ENCODE data around the gene GLB1L2.

Gene GLB1L2

DNA sequence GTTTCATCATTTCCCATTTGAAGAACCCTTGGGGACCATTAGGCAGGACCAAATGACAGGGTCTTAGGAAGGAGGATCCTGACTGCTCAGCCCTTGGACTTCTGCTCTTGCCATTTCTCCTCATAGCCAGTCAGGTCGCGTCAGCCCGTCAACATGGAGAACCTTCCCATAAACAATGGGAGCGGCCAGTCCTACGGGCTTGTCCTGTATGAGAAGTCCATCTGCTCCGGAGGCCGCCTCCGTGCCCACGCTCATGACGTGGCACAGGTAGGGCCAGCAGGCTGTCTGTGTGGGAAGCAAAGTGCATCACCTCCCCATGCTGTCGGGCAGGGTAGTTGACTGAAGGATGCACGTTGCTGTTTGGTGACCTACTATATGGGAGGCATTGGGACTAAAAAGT, 19.6 kb upstream of the GLB1L2 start:
- Histone ChIP-seq H3K9ac (ENCODE audit: low read depth, low read length, poor library complexity, severe bottlenecking) (no peak overlapping the region), H3K9me3 (ENCODE audit: insufficient read depth, low read depth, low read length) (peaks cover 8% of the 10 kb centered on the region; the same call in 1 of the 2 replicates), H3K36me3 (ENCODE audit: insufficient read depth, low read length) (no peaks in the 10 kb centered on the region), H3K27me3 (ENCODE audit: insufficient read depth, low read length, poor library complexity, severe bottlenecking) (no peaks in the 10 kb centered on the region), H3K4me2 (ENCODE audit: low read depth, low read length, poor library complexity, severe bottlenecking) (no peak overlapping the region), H3F3A (ENCODE audit: low read depth) (no peaks in the 10 kb centered on the region), H2AFZ (ENCODE audit: low read length) (no peak overlapping the region), H3K4me1 (ENCODE audit: insufficient read depth, low read length, poor library complexity, severe bottlenecking) (no peaks in the 10 kb centered on the region), H3K9me2 (replicated peaks; ENCODE audit: low read depth, low read length) (no peaks in the 10 kb centered on the region), H4K20me1 (ENCODE audit: insufficient read depth, low read length, poor library complexity, severe bottlenecking) (no peaks in the 10 kb centered on the region), H3K4me3 (ENCODE audit: low read length, poor library complexity, severe bottlenecking) (no peak overlapping the region), H3K79me2 (ENCODE audit: insufficient read depth, low read length) (no peaks in the 10 kb centered on the region)
- TF ChIP-seq EZH2phosphoT487 (IDR thresholded peaks at IDR 0.05; ENCODE audit: borderline replicate concordance) (no peak), CTCF (conservative IDR thresholded peaks at IDR 0.05; ENCODE audit: low read length) (no peak)

GRCh38 chr11:134312807-134313206, 19.0 kb upstream of the GLB1L2 start:
- Histone ChIP-seq H3K36me3 (ENCODE audit: insufficient read depth, low read length) (no peaks in the 10 kb centered on the region), H3K79me2 (ENCODE audit: insufficient read depth, low read length) (no peaks in the 10 kb centered on the region), H4K20me1 (ENCODE audit: insufficient read depth, low read length, poor library complexity, severe bottlenecking) (no peaks in the 10 kb centered on the region), H3F3A (ENCODE audit: low read depth) (no peaks in the 10 kb centered on the region), H3K4me1 (ENCODE audit: insufficient read depth, low read length, poor library complexity, severe bottlenecking) (no peaks in the 10 kb centered on the region), H3K9me2 (replicated peaks; ENCODE audit: low read depth, low read length) (no peaks in the 10 kb centered on the region), H3K4me2 (ENCODE audit: low read depth, low read length, poor library complexity, severe bottlenecking) (no peak overlapping the region), H3K4me3 (ENCODE audit: low read length, poor library complexity, severe bottlenecking) (no peak overlapping the region), H2AFZ (ENCODE audit: low read length) (no peak overlapping the region), H3K9ac (ENCODE audit: low read depth, low read length, poor library complexity, severe bottlenecking) (no peak overlapping the region), H3K9me3 (ENCODE audit: insufficient read depth, low read depth, low read length) (peaks cover 8% of the 10 kb centered on the region; the same call in 1 of the 2 replicates), H3K27me3 (ENCODE audit: insufficient read depth, low read length, poor library complexity, severe bottlenecking) (no peaks in the 10 kb centered on the region)
- TF ChIP-seq CTCF (conservative IDR thresholded peaks at IDR 0.05; ENCODE audit: low read length), result no peak
- no peak for TF ChIP-seq EZH2phosphoT487 (IDR thresholded peaks at IDR 0.05; ENCODE audit: borderline replicate concordance)

DNA sequence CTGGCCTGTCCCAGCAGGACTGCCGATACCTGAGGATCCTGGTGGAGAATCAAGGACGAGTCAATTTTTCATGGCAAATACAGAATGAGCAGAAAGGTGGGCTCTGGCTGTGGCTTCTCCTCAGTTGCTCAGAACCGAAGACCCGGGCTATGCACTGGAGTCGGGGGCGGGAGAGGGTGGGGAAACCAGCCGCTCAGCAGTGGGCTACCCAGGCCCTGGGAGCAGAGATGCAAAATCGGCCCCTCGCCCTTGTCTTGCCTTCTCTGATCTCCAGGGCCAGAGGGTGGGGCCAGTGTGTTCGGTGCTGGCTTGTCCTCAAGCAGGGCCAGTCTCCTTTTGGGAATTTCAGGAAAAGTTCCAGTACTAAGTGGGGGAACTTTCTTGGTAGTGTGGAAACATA, 18.4 kb upstream of the GLB1L2 start:
- Histone ChIP-seq H3K9ac (ENCODE audit: low read depth, low read length, poor library complexity, severe bottlenecking) (no peak overlapping the region), H3K4me1 (ENCODE audit: insufficient read depth, low read length, poor library complexity, severe bottlenecking) (no peaks in the 10 kb centered on the region), H3K9me3 (ENCODE audit: insufficient read depth, low read depth, low read length) (peaks cover 8% of the 10 kb centered on the region; the same call in 1 of the 2 replicates), H3K36me3 (ENCODE audit: insufficient read depth, low read length) (no peaks in the 10 kb centered on the region), H4K20me1 (ENCODE audit: insufficient read depth, low read length, poor library complexity, severe bottlenecking) (no peaks in the 10 kb centered on the region), H3K4me2 (ENCODE audit: low read depth, low read length, poor library complexity, severe bottlenecking) (no peak overlapping the region), H3K79me2 (ENCODE audit: insufficient read depth, low read length) (no peaks in the 10 kb centered on the region), H3K9me2 (replicated peaks; ENCODE audit: low read depth, low read length) (no peaks in the 10 kb centered on the region), H2AFZ (ENCODE audit: low read length) (no peak overlapping the region), H3K4me3 (ENCODE audit: low read length, poor library complexity, severe bottlenecking) (no peak overlapping the region), H3F3A (ENCODE audit: low read depth) (no peaks in the 10 kb centered on the region), H3K27me3 (ENCODE audit: insufficient read depth, low read length, poor library complexity, severe bottlenecking) (no peaks in the 10 kb centered on the region)
- TF ChIP-seq CTCF (conservative IDR thresholded peaks at IDR 0.05; ENCODE audit: low read length) (no peak), EZH2phosphoT487 (IDR thresholded peaks at IDR 0.05; ENCODE audit: borderline replicate concordance) (no peak)
